HEK293T (cell line): ENCODE data around the gene MARCHF9.

ENCODE experiments used
- CTCF ChIA-PET: fragments of 350-600 bp; formaldehyde crosslinking; extraction: SDS; loops from one replicate; lab custom pipeline; 2021; ENCODE audit warnings: antibody characterized with exemption, inconsistent platforms; lab: Yijun Ruan, JAX
- POLR2A ChIA-PET: fragments of 350-600 bp; formaldehyde crosslinking; extraction: SDS; loops from one replicate; lab custom pipeline; 2020; ENCODE audit warnings: antibody characterized with exemption, inconsistent platforms; lab: Yijun Ruan, JAX
- DNase-seq: peaks from one replicate; pipeline ENCODE4 v3.0.0; 2012; ENCODE audit warnings: mixed read lengths; ENCODE audit errors: extremely low spot score
- ARNT ChIP-seq: fragments of 450-650 bp; IDR thresholded peaks from 2 replicates; pipeline ENCODE4 v1.6.1; 2017; ENCODE audit warnings: mild to moderate bottlenecking
- BHLHE40 ChIP-seq: fragments of 450-650 bp; IDR thresholded peaks from 2 replicates; pipeline ENCODE4 v1.6.1; 2016; ENCODE audit warnings: mild to moderate bottlenecking, moderate library complexity, borderline replicate concordance
- CTBP1 ChIP-seq: fragments of 450-650 bp; IDR thresholded peaks from 2 replicates; pipeline ENCODE4 v1.6.1; 2016; ENCODE audit warnings: borderline replicate concordance
- ELF4 ChIP-seq: fragments of 450-650 bp; IDR thresholded peaks from 2 replicates; pipeline ENCODE4 v1.6.1; 2017; ENCODE audit warnings: antibody characterized with exemption
- FOXA1 ChIP-seq: fragments of 450-650 bp; IDR thresholded peaks from 2 replicates; pipeline ENCODE4 v1.6.1; 2016; ENCODE audit warnings: mild to moderate bottlenecking
- FOXK2 ChIP-seq: fragments of 450-650 bp; IDR thresholded peaks from 2 replicates; pipeline ENCODE4 v1.6.1; 2016; ENCODE audit warnings: mild to moderate bottlenecking
- FOXM1 ChIP-seq: fragments of 450-650 bp; IDR thresholded peaks from 2 replicates; pipeline ENCODE4 v1.6.1; 2017; ENCODE audit warnings: mild to moderate bottlenecking, borderline replicate concordance
- HDGF ChIP-seq: fragments of 450-650 bp; IDR thresholded peaks from 2 replicates; pipeline ENCODE4 v1.6.1; 2017; ENCODE audit warnings: antibody characterized with exemption, borderline replicate concordance
- L3MBTL2 ChIP-seq: fragments of 450-650 bp; conservative IDR thresholded peaks from 2 replicates; pipeline ENCODE4 v1.6.1; 2016; ENCODE audit warnings: mild to moderate bottlenecking
- LEF1 ChIP-seq: fragments of 450-650 bp; IDR thresholded peaks from 2 replicates; pipeline ENCODE4 v1.6.1; 2017; ENCODE audit warnings: mild to moderate bottlenecking, borderline replicate concordance
- NFRKB ChIP-seq: fragments of 450-650 bp; IDR thresholded peaks from 2 replicates; pipeline ENCODE4 v1.6.1; 2016; ENCODE audit warnings: mild to moderate bottlenecking, moderate library complexity
- PKNOX1 ChIP-seq: fragments of 450-650 bp; IDR thresholded peaks from 2 replicates; pipeline ENCODE4 v1.6.1; 2016
- SP1 ChIP-seq: fragments of 450-650 bp; IDR thresholded peaks from 2 replicates; pipeline ENCODE4 v1.6.1; 2017
- SUZ12 ChIP-seq: fragments of 450-650 bp; IDR thresholded peaks from 2 replicates; pipeline ENCODE4 v1.6.1; 2016; ENCODE audit warnings: mild to moderate bottlenecking
- TARDBP ChIP-seq: fragments of 450-650 bp; IDR thresholded peaks from 2 replicates; pipeline ENCODE4 v1.6.1; 2016
- ZNF384 ChIP-seq: fragments of 450-650 bp; IDR thresholded peaks from 2 replicates; pipeline ENCODE4 v1.6.1; 2016

Gene MARCHF9

GRCh38 chr12:57765003-57765697 is 10.2 kb downstream of the MARCHF9 start:
- TF ChIP-seq LEF1 = no peak
- TF ChIP-seq CTBP1 = no peak
- TF ChIP-seq TARDBP = no peak
- no peak for TF ChIP-seq NFRKB
- TF ChIP-seq PKNOX1 = no peak
- TF ChIP-seq FOXK2 = no peak
- TF ChIP-seq ARNT = no peak
- TF ChIP-seq ZNF384 = no peak
- TF ChIP-seq SUZ12 = no peak
- no peak for TF ChIP-seq HDGF
- TF ChIP-seq SP1 = no peak
- no peak for TF ChIP-seq L3MBTL2
- TF ChIP-seq BHLHE40 = no peak
- no peak for TF ChIP-seq FOXA1
- no peak for TF ChIP-seq ELF4
- TF ChIP-seq FOXM1 = no peak
- DNase-seq = no peak
- POLR2A ChIA-PET = interaction anchor here (1.1 to 2.7 kb wide), 4 partner anchors 9 to 20 kb away, joined by 4 to 8 read pairs (median 6); partner anchors contain the start of genes CDK4 and TSPAN31
- CTCF ChIA-PET = no interaction called here

- no peak for DNase-seq
Observed at GRCh38 chr12:57765698-57766463, 11.0 kb downstream of the MARCHF9 start.

DNA sequence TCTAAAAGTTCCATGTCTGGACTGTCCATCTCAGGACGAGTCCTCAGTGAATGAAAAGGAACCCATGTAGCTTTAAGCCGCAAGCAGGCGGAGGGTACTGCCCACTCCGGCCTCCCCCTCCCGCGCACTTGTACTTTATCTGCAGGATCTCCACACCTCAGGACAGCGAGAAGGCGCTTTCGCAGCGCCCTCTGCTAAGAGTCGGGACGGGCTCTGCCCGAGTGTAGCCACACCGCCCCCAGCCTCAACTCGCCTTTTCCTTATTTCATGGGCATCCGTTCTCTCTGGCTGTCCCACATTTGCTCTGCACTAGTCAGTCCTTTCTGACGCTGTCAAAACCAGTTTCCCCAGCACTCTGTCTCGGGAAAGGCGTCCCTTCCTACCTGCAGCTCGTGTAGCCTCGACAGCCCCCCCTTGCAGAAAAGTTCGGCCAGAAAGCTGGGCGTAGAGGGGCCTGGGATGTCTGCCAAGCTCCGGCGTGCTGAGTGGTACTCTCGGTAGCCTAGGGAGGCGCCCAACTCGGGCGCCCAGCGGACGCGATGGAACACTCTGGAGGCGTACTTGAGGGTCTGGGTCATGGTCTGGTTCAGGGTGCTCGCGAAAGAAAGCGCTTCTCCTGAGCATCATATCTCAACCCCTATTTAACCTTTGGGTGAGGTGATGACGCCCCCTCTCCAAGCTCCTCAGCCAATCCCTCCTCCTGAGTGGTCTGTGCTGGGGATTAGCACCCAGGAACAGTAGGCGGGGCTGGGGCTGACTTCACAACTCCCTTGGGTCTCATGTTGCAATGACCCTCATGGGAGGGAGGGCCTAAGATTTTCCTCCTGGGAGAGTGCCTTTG is 11.8 kb downstream of the MARCHF9 start, which contains the start of gene CYP27B1:
Gene CYP27B1 (minus strand): TSS at position 615 of the 841 bp plus-strand sequence. CDS start 37 bp downstream, at position 578.
- ChIA-PET POLR2A (interaction anchor here (0.6 to 2.7 kb wide), 6 partner anchors 8 to 593 kb away, joined by 4 to 8 read pairs (median 6); partner anchors contain the start of genes CDK4 and TSPAN31), CTCF (interaction anchor here (2.4 to 2.7 kb wide), 2 partner anchors 7 to 10 kb away, joined by 8 to 17 read pairs; no protein-coding TSS in a partner anchor)
- TF ChIP-seq SUZ12 (no peak), PKNOX1 (no peak), FOXA1 (no peak), FOXK2 (no peak), BHLHE40 (no peak), ZNF384 (no peak), LEF1 (no peak), CTBP1 (no peak), SP1 (no peak)
- DNase-seq = no peak

More at GRCh38 chr12:57765698-57766463, 11.0 kb downstream of the MARCHF9 start:
- ChIA-PET CTCF (interaction anchor here (2.7 kb wide), 1 partner anchor 9 kb away, joined by 17 read pairs; no protein-coding TSS in a partner anchor), POLR2A (interaction anchor here (0.6 to 2.7 kb wide), 5 partner anchors 9 to 593 kb away, joined by 4 to 8 read pairs (median 4); partner anchors contain the start of genes CDK4 and TSPAN31)
- TF ChIP-seq ELF4 = no peak
- no peak for TF ChIP-seq FOXA1
- no peak for TF ChIP-seq NFRKB
- TF ChIP-seq SP1 = no peak
- TF ChIP-seq TARDBP = no peak
- TF ChIP-seq PKNOX1 = no peak
- TF ChIP-seq ZNF384 = no peak
- TF ChIP-seq ARNT = no peak

- no peak for TF ChIP-seq SUZ12
- no peak for TF ChIP-seq FOXK2
- no peak for TF ChIP-seq HDGF
- TF ChIP-seq ELF4 = no peak
- TF ChIP-seq FOXA1 = no peak
- TF ChIP-seq TARDBP = no peak
- no peak for TF ChIP-seq NFRKB
- TF ChIP-seq L3MBTL2 = no peak
- TF ChIP-seq ZNF384 = no peak
- no peak for TF ChIP-seq BHLHE40
- TF ChIP-seq LEF1 = no peak
- no peak for TF ChIP-seq SP1
- TF ChIP-seq FOXM1 = no peak
- TF ChIP-seq ARNT = no peak
- no peak for TF ChIP-seq CTBP1
- no peak for TF ChIP-seq PKNOX1
- no peak for DNase-seq
- CTCF ChIA-PET = interaction anchor here (2.4 to 2.7 kb wide), 2 partner anchors 8 to 11 kb away, joined by 8 to 17 read pairs; no protein-coding TSS in a partner anchor
- POLR2A ChIA-PET = interaction anchor here (0.5 to 2.7 kb wide), 5 partner anchors 8 to 51 kb away, joined by 3 to 8 read pairs (median 5); partner anchors contain the start of genes AVIL and CDK4
Observed at GRCh38 chr12:57767305-57767698, 12.4 kb downstream of the MARCHF9 start.
